Prostate gland (tissue), 2 donors: ENCODE measurements around the gene TIMM10. TPM values are rescaled to one million over a fixed set of nuclear protein-coding genes. Genes with fewer than 3 reads are reported as not detected.

ENCODE experiments used
- DNase-seq: peaks from one replicate; pipeline ENCODE4 v3.0.0-alpha.2; 2019; ENCODE audit warnings: low spot score
- H3K27ac ChIP-seq, 2 donors: fragments of 200-600 bp; sonication (generic); 2 replicates each; pipeline ENCODE4 v1.5.1; 2017 to 2019
- H3K27me3 ChIP-seq: fragments of 200-600 bp; sonication (generic); replicated peaks from 2 replicates; pipeline ENCODE4 v1.5.1; 2019; ENCODE audit not compliant: insufficient read depth
- H3K36me3 ChIP-seq, 2 donors: fragments of 200-600 bp; sonication (generic); 1 replicate in 1 of 2; 2 replicates in 1 of 2; pipeline versions ENCODE4 v1.5.1 to v1.8.1; 2017 to 2019
- H3K4me1 ChIP-seq: fragments of 200-600 bp; sonication (generic); replicated peaks from 2 replicates; pipeline ENCODE4 v1.5.1; 2019
- H3K4me3 ChIP-seq, 2 donors: fragments of 200-600 bp; sonication (generic); 2 replicates each; pipeline ENCODE4 v1.5.1; 2017 to 2019
- H3K9me3 ChIP-seq: fragments of 200-600 bp; sonication (generic); 2 replicates; pipeline ENCODE4 v1.5.1; 2017
- POLR2A ChIP-seq: fragments of 450-650 bp; IDR thresholded peaks from one replicate; pipeline ENCODE4 v1.6.1; 2016; ENCODE audit warnings: antibody characterized with exemption, mild to moderate bottlenecking
- POLR2AphosphoS5 ChIP-seq: sonication (generic); formaldehyde crosslinking; IDR thresholded peaks from one replicate; pipeline ENCODE4 v1.6.1; 2017; ENCODE audit warnings: antibody characterized with exemption
- WGBS: methylation state at CpG from one replicate; pipeline ENCODE4 v1.1.5; 2018; 5-methylcytosine and 5-hydroxymethylcytosine counted together
- intact Hi-C: fragments of 100-400 bp; cut with DNase I; formaldehyde crosslinking; loops from one replicate; pipeline ENCODE4 v1.14.2; 2022
- total RNA-seq, 2 donors: library from RNA; depleted of rRNA; stranded (reverse); fragments of >200 nt; gene quantifications; one replicate each; pipeline ENCODE4 v1.1.0, GENCODE V29; 2016
- TF ChIP-seq, protein P1 (sequence below), 4 experiments: fragments of 200-600 bp in 2 of 4; fragments of 450-650 bp in 2 of 4; sonication (generic) in 2 of 4; IDR thresholded peaks; 1 replicate in 3 of 4; 2 replicates in 1 of 4; pipeline ENCODE4 v1.5.1; 2016 to 2019; ENCODE audit warnings: antibody characterized with exemption in 4 of 4, mild to moderate bottlenecking in 2 of 4, moderate library complexity in 2 of 4

Gene TIMM10
- total RNA-seq, 2 donors from 2014 or later, result 35.2 to 44.3 TPM

DNA sequence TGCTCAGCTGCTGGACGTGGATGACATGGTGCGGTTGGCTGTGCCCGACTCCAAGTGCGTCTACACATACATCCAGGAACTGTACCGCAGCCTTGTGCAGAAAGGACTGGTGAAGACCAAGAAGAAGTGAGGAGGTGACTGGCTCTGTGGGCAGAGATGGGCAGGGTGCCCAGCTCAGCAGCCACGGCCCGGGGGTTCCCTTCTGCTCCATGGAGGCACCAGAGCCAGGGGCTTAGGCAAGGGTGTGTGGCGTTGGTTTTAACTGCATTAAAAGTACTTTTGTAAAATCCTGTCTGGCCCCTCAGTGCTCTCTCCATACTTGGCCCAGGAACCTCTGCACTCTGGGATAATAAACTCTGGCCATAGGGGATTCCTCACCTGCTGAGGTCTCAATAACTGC, 19.4 kb upstream of the TIMM10 start:
- Histone ChIP-seq H3K9me3 (no peaks in the 10 kb centered on the region), H3K4me1 (no peaks in the 10 kb centered on the region), H3K27ac (no peak overlapping the region), H3K36me3 (peaks cover 0 to 6% of the 10 kb centered on the region in 2 donors), H3K4me3 (no peak overlapping the region), H3K27me3 (no peaks in the 10 kb centered on the region)
- TF ChIP-seq, protein P1, sequence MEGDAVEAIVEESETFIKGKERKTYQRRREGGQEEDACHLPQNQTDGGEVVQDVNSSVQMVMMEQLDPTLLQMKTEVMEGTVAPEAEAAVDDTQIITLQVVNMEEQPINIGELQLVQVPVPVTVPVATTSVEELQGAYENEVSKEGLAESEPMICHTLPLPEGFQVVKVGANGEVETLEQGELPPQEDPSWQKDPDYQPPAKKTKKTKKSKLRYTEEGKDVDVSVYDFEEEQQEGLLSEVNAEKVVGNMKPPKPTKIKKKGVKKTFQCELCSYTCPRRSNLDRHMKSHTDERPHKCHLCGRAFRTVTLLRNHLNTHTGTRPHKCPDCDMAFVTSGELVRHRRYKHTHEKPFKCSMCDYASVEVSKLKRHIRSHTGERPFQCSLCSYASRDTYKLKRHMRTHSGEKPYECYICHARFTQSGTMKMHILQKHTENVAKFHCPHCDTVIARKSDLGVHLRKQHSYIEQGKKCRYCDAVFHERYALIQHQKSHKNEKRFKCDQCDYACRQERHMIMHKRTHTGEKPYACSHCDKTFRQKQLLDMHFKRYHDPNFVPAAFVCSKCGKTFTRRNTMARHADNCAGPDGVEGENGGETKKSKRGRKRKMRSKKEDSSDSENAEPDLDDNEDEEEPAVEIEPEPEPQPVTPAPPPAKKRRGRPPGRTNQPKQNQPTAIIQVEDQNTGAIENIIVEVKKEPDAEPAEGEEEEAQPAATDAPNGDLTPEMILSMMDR (IDR thresholded peaks at IDR 0.05), result no peak
- TF ChIP-seq POLR2A (no peak), POLR2AphosphoS5 (no peak)
- no peak for DNase-seq
- intact Hi-C loops, result no loop called here
- 86% methylated on average over 8 of the region's 8 CpGs for WGBS

DNA sequence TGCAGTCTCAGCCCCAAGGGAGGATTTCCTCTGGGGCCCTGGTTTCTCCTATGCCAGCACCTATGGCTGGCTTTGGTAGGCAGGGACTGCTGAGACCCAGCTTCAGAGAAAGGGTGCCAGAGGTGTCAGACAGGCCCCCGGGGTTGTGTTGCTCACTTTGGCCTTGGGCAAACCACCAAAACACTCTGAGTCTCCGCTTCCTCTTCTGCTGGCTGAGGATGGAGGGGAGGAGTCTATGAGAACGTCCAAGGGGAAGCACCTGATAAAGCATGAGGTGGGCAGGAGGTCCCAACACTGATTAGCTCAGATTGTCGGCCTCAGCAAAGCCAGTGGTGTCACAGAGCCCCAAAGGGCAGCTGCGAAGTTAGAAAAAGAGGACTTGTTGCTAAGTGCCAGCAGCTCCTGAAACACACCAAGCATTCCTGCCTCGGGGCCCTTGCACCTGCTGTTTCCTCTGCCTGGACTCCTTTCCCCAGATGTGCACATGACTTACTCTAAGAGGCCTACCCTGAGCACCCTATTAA, 17.4 kb upstream of the TIMM10 start:
- TF ChIP-seq POLR2AphosphoS5 (no peak), POLR2A (no peak)
- TF ChIP-seq, protein P1 (IDR thresholded peaks at IDR 0.05), result no peak
- Histone ChIP-seq H3K27me3 (no peaks in the 10 kb centered on the region), H3K27ac (no peak overlapping the region), H3K4me3 (no peak overlapping the region), H3K4me1 (no peaks in the 10 kb centered on the region), H3K9me3 (no peaks in the 10 kb centered on the region), H3K36me3 (peaks cover 0 to 6% of the 10 kb centered on the region in 2 donors)
- intact Hi-C loops, result no loop called here
- WGBS, result 55% methylated on average over 6 of the region's 6 CpGs
- DNase-seq, result no peak

- Histone ChIP-seq H3K4me3 (no peak overlapping the region), H3K36me3 (peaks cover 0 to 6% of the 10 kb centered on the region in 2 donors), H3K27ac (no peak overlapping the region), H3K4me1 (no peaks in the 10 kb centered on the region), H3K9me3 (no peaks in the 10 kb centered on the region), H3K27me3 (no peaks in the 10 kb centered on the region)
- no peak for DNase-seq
- TF ChIP-seq POLR2A, result no peak
- TF ChIP-seq POLR2AphosphoS5, result no peak
- TF ChIP-seq, protein P1 (IDR thresholded peaks at IDR 0.05), result no peak
- 60% methylated on average over 5 of the region's 5 CpGs for WGBS
- intact Hi-C loops, result no loop called here
These were observed 16.4 kb upstream of the TIMM10 start for GRCh38 chr11:57546869-57547475.

- WGBS, result 98% methylated on average over 7 of the region's 7 CpGs
- no peak overlapping the region for H3K27ac ChIP-seq
- H3K4me3 ChIP-seq, result no peak overlapping the region
- intact Hi-C loops, result no loop called here
- H3K27me3 ChIP-seq, result no peaks in the 10 kb centered on the region
- no peaks in the 10 kb centered on the region for H3K4me1 ChIP-seq
- H3K36me3 ChIP-seq, result peaks cover 0 to 6% of the 10 kb centered on the region in 2 donors
- DNase-seq, result no peak
- TF ChIP-seq POLR2A (no peak), POLR2AphosphoS5 (no peak)
- TF ChIP-seq, protein P1 (IDR thresholded peaks at IDR 0.05), result no peak
- no peaks in the 10 kb centered on the region for H3K9me3 ChIP-seq
These were observed 15.9 kb upstream of the TIMM10 start for GRCh38 chr11:57546451-57546850.

GRCh38 chr11:57545883-57546282, 15.3 kb upstream of the TIMM10 start:
- Histone ChIP-seq H3K9me3 (no peaks in the 10 kb centered on the region), H3K4me1 (no peaks in the 10 kb centered on the region), H3K27ac (no peak overlapping the region), H3K27me3 (no peaks in the 10 kb centered on the region), H3K4me3 (no peak overlapping the region), H3K36me3 (peaks cover 0 to 6% of the 10 kb centered on the region in 2 donors)
- no peak for TF ChIP-seq POLR2A
- TF ChIP-seq, protein P1 (IDR thresholded peaks at IDR 0.05), result no peak
- TF ChIP-seq POLR2AphosphoS5, result no peak
- intact Hi-C loops, result no loop called here
- no peak for DNase-seq
- 84% methylated on average over 12 of the region's 13 CpGs for WGBS
